Germinal center (tissue), 1 donor: ENCODE data around the gene KHNYN.
A peak's percentile ranks its signal among the peaks of the same experiment; 100 is the strongest.
"Not testable (repeated sequence)": the region's sequence is repeated elsewhere in the genome, so short reads cannot be mapped to it uniquely, and the experiment has no call there.

ENCODE experiments used
- DNase-seq: peaks from one replicate; pipeline ENCODE4 v3.0.0; 2012; ENCODE audit warnings: mixed read lengths, low spot score

KHNYN gene

DNA sequence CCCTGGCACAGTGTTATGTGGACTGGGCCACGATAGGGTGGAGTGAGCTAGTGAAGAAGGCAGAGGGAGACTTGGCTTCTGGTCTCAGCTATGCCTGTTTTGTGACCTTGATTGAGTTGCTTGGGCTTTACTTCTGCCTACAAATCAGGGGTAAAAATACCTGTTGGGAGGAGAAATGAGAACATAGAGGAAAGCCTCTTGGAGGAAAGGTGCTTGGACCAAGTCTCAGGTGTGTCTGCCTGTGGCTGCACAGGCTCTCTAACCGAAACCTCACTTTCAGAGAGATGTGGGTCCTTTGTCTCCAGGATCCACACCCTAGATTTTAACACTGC is 7.9 kb downstream of the KHNYN start:
- no peak for DNase-seq

DNA sequence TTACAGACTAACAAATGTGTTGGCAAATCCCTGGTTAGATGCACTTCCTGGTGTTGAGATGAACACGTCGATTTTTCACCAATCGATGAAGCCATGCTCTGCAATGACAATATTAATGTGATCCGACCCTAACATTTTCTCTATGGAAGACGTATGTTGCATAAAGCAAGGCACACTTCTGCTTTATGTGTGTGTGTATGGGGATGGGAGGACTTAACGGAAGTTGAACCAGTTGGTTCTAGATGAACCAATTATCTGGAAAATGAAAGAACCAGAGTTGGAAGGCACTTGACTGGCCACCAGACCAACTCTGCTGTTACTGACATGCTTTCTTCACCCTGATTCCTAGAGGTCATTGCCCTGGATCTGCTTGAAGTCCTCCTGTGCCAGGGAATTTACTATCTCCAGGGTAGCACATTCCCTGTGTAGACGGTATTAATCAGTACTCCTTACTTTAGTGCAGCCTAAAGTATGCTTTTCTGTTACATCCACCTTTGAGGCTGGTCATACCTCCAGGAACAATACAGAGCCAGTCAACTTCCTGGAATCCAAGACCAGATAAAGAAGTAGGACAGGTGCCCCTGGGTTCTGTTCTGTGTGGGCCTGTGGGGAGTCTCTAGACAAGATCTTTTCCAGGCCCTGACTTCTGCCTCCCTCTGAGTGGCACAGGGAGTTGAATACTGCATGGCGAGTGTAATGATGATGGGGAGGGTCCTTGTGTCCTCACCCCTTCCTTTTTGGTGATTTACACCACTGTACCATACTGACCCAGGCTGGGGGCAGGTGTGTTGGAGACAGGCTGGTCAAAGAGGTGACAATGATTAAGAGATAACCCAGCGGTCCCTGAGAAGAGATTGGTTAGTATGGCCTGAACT is 8.7 kb downstream of the KHNYN start:
- DNase-seq, result no peak

DNA sequence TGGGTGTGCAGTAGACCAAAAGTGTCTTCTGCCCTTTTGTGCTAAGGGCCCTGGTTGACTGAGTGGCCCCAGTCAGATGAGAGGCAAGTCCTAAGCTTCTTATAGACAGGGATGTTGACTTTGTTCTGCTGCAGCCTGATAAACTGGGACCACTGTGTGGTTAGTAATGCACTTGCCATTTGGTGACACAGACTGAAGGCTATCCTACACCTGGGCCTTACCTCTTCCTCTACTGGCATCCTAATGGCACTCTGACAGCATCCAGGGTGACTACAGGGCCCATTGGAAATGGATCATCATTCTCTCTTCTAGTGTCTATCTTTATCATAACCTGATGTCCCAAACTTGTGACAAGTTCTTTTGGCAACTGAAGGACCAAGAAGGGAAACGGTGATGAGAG is 9.5 kb downstream of the KHNYN start:
- DNase-seq, result no peak

DNA sequence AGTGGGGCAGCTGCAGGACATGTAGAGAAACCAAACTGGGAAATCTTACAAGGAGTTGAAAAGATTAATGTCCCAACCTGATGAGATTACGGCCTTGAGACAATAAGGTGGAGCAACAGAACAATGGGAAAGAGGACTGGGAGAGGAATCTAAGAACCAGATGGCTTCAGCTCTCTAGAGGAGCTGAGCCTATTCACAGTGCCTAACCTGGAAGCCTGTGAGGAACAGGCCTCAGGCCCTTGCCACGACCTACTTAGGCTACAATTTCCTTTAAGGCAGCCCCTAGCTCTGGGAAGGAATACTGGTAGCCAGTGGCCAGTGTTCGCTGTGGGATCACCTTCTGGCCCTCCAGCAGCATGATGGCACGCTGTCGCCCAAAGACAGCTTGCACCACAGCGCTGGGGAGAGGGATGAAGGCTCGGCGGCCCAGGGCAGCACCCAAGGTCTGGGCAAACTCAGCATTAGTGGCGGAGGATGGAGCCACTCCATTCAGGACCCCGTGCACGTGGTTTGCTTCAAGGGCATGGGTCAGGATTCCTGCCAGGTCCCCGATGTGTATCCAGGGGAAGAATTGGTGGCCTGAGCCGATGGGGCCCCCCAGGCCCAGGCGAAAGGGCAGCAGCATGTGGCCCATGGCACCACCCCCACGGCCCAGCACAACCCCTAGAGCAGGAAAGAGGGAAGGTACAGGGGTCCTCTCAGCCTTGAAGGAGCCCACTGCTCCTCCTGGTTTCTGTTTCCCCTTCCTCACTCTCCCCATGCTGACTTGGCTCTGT is 10.3 kb downstream of the KHNYN start:
- DNase-seq, result no peak

DNA sequence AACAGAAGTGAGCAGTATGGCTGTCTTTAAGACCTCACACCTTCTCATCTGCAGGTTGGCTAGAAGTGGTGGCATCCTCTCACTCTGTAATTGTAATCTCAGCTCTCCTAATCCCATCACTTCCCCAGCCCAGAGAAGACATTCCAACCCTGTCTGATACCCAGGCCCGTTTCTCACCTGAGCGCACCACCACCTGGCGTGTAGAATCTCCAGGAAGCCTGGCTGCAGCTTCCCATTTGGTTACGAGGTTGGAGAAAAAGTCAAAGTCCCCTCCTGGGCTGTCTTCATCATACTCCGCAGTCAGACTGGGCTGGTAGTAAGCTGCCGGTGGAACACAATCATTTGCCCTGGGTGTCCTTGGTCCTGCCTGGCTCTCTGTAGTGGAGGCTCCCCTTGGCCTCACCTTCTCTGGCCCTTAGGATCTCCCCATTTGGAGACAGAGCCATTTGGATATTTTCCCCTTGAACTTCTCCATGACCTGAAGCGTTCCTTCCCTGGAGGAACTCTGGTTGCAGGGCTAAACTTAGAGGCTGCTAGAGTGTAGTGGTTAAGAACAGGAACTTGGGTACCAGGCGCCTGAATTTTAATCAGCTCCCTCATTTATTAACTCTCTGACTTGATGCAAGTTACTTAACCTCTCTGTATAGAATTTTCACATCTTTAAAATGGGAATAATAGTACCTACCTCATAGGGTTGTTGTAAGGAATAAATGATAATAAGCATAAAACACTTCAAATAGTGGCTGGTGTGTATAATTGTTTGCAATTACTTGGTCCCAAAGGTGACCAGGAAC is 11.0 kb downstream of the KHNYN start:
- DNase-seq, result no peak

DNA sequence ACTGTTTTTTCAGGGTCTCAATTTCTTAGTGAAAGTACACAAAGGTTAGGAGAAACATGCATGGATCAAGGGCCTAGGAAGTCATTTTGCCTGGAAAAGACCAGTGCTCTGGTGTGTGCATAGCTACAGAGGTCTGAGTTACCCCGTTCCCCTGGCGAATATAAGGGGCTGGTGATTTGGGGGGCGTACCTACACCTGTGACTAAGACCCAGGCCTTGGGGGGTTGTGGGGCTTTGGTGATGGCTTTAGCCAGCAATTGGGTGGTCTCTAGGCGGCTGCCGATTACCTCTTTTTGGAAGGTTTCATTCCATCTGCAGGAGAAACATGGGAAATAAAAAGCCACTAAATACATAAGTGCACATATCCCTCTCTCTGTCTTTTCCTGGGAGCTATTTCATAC is 11.7 kb downstream of the KHNYN start:
- no peak for DNase-seq

DNA sequence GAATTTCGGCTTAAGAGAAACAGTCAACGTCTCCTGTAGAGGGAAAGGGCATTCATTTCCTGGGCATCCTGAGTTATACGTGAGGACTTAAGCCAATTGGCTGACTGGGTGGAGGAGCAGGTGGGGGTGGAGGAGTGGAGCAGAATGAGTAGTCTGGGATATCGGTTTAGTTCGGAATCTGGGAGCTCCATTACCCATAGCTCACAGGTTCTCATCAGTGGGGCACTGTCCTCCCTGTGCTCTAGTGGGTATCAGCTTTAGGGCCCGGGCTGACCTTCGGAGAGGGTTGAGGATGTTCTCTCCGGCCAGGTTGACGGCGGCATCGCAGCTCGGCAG is 12.1 kb downstream of the KHNYN start:
- peak; percentile 28 for DNase-seq

DNA sequence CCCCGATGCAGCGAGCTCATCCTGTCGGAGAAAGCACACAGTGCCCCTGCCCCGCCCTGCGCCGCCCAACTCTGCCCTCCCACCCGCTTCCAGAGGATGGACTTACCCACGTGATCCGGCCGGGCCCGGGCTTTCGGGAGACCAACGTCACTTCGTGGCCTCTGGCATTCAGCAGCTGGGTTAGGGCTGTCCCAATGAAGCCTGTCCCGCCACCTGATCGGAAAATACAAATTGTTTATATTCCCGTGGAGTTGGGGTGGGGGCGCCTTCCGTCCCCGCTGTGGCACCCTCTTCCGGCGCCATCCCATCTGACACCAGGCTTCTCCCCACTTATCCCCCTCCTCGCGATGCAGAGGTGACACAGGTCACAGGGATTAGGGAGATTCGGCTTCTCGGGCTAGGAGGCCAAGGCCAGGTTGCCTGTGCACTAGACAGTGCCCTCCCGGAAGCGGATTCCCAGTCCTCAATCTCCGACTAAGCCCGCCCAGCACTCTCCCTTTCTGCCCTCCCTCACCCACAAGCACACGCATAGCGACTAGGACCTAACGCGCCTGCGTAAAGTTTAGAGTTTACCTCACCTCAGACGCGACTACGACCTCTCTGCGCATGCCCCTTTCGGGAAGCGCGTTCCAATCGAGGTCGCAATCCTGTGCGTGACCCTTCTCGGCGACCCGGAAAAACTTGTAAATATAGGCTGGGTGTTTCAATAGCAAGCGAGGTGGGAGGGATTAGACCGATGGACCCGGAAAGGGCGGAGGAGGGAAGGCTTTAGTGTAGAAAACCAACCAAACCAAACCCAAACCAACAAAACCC is 12.7 kb downstream of the KHNYN start, which contains the start of gene SDR39U1:
Gene SDR39U1 (minus strand): TSS at position 537 of the 813 bp plus-strand sequence. CDS start 7 bp downstream, at position 530.
- peak; percentile 95 for DNase-seq

DNA sequence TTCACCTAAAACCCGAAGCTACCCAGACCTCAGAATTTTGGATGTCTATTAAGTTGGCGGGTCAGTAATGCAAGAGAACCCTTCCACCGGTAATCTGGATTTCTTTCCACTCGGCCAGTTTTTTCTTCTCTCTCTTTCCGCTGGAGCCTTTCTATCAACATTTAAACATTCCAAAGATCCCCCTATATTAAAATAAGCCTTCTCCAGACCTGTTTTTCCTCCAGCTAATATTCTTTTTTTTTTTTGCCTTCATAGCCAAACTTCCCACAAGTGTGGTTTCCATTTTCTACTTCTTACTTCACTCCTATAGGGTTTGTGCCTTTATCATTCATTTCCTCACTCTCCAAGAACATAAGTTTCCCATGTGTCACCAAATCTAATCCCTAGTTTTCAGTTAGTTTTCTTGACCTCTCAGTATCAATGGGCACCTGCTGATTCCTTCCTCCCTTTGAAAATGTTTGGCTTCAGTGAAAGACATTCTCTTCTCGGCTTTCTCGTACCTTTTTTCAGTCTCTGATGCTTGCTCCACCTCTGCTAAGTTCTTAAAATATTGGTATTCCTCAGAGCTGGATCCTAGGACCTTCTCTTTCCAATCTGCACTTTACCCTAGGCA is 13.4 kb downstream of the KHNYN start:
- no peak for DNase-seq

DNA sequence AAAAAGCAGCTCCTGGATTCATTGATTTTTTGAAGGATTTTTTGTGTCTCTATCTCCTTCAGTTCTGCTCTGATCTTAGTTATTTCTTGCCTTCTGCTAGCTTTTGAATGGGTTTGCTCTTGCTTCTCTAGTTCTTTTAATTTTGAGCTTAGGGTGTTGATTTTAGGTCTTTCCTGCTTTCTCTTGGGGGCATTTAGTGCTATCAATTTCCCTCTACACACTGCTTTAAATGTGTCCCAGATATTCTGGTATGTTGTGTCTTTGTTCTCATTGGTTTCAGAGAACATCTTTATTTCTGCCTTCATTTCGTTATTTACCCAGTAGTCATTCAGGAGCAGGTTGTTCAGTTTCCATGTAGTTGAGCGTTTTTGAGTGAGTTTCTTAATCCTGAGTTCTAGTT is 21.1 kb downstream of the KHNYN start:
- DNase-seq, result not testable (repeated sequence)

DNA sequence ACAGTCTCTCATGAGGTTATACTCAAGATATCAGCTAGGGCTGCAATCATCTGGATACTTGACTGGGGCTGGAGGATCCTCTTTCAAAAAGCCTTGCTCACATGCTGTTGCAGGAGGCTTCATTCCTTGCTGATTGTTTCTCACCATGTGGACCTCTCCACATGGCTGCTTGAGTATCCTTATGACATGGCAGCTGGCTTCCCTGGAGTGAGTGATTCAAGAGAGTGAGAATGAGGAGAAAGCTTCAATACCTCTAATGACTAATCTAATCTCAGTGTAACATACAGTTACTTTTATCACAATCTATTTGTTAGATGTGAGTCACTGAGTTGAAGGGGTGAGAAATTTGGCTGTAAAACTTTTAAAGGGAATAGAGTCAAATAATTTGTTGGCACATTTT is 27.2 kb downstream of the KHNYN start:
- DNase-seq, result no peak

DNA sequence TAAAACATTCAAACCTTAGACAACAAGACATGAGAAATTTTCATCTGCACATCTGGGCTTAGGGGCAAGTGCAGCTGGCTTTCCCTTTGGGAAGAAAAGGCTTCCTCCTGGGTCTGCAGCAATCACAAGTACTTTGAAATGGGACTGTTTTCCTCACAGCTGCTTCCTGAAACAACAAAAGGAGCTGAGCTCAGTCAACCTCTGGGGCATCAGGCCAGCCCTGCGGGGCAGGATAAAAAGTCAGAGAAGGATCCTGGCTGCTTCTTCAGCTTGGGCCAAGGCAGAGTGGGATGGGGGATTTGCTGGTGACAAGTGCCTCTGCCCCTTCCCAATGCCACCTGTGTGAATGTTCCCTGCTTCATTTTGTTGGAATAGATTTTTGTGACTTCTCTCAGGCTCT is 29.0 kb downstream of the KHNYN start:
- DNase-seq, result no peak

DNA sequence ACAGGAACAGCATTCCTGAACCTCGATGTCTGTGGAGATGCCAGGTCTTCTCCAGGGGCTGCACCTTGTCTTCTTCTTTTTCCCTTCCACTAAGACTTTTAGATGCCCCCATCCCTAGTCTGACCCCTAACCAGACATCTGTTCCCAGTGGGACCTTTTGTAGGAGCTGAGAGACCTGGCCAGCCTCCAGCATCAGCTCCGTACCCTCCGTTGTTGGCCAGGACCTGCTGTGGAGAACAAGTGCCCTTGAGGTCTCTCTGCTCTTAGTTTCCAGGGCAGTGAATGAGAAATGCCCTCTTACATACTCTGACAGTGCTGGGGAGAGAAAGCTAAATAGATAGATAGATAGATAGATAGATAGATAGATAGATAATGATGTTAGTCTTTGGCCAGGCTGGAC is 29.6 kb downstream of the KHNYN start:
- no peak for DNase-seq

DNA sequence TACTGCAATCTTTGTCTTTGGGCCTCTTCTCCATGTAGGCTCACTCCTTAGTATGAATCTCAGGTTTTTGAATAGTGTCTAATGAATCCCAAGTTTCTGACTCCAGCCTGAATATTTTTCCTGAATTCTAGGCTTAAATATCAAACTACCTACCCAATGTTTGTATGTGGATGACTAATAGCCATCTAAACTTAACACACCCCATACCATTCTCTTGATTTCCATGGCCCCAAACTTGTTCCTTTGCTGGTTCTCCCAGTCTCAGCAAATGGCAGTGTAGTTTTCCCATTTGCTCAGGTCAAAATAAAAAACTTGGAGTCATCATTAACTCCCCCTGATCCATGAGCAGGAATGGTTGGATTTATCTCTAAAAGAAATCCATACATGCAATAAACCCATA is 31.6 kb downstream of the KHNYN start:
- DNase-seq, result no peak

DNA sequence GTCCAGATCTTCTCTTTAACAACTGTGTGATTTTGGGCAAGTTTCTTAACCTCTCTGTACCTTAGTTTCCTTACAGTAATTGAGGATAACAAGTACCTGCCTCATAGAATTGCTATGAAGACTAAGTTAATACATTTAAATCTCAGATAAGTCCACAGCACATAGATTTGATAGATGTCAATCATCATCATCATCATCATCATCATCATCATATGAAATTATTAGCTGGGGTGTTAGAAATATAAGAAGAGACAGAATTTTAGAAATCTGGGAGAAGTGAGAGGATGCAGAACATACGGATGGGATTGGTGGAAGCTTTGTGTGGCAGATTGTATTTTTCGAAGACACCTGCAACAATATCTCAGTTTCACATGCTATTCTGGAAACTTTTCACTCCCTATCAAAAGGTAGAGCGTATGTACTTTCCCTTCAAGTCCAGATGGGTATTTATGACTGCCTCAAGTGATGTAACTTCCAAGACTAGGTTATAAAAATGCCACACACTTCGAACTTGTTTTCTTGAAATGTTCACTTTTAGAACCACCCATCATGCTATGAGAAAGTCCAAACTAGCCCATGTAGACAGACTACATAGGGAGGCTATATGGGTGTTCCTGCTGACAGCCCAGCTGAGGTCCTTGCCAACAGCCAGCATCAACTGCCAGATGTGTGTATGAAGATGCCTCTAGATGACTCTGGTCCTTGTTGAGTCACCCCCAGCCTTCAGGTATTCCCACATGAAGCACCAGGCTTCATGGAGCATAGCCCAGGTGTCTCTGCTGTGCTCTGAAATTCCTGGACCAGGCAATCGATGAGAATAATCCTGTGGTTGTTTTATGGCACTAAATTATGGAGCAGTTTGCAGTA is 33.5 kb downstream of the KHNYN start:
- DNase-seq, result no peak

DNA sequence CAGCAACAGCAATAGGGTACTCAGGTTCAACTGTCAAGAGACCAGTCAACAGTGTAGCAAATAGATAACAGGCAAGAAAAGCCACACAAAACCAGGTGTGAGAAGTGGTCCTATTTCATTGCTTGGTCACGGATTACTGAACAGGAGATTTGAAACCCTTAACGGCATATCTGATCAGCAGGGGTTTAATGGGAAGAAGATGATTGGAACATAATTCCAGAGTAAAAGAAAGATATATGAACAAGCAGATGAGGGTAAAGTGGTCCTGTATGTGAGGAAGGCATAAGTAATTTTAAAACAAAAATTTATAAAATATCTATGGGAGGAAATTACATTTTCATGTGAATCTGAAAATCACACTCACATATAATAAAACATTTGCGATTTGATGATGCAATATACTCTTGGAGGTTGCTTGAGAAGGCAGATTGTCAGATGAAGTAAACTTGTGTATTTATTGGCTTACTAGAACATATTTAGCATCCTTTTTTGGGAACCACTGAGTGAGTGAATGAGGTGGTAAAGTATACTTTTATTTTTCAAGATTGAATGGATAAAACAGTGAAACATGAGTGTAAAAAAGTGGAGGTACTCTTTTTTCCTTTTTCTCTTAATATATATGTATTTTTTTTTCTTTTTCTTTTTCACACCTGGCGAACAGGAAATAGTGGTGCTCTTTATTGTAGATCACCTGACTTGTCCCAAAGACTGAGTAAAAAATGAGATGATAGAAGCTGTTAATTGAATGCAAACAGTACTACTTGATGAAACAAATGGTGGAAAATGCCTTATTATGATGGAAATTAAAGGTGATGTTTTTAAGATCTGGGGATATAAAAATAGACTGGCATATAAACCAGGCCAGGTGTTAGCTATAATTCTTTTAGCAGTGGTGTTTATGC is 34.4 kb downstream of the KHNYN start:
- DNase-seq, result no peak

DNA sequence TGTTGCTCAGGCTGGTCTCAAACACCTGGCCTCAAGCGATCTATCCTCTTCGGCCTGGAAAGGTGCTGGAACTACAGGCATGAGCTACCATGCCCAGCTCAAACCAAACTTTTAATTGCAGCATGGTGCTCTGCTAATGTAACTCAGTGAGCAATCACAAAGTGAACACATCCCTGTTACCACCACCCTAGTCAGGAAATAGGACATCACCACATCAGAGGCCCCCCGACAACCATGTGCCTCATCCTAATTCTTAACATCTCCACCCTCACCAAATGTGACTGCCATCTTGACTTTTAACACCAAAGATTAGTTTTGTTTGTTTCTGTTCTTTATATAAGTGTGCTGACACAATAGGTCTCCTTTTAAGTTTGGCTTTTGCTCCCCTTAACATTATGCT is 35.6 kb downstream of the KHNYN start:
- DNase-seq, result no peak

DNA sequence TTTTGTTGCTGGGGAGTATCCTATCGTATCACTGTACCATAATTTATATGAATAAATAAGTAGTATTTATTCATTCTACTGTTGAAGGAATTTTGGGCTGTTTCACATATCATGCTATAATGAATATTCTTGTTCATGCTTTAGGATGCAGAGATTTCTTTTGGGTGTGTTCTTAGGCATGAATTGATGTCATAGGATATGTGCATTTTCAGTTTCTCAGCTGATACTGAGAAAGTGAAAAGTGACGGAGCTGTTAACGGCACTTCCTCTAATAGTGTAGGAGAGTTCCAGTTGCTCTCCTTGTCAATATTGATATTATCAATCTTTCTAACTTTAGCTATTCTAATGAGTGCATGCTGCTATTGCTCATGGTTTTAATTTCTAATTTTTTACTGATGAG is 36.1 kb downstream of the KHNYN start:
- no peak for DNase-seq

DNA sequence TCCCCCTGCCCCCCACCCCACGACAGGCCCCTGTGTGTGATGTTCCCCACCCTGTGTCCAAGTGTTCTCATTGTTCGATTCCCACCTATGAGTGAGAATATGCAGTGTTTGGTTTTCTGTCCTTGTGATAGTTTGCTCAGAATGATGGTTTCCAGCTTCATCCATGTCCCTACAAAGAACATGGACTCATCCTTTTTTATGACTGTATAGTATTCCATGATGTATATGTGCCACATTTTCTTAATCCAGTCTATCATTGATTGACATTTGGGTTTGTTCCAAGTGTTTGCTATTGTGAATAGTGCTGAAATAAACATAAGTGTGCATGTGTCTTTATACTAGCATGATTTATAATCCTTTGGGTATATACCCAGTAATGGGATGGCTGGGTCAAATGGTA is 40.7 kb downstream of the KHNYN start:
- not testable (repeated sequence) for DNase-seq
